Mucosa of stomach (tissue), 1 donor: Measurements from ENCODE around the gene CARMIL1.

Source experiments
- H3K27me3 ChIP-seq: one replicate; pipeline ENCODE4 v1.7.0; 2013; ENCODE audit warnings: mild to moderate bottlenecking, low read length; ENCODE audit not compliant: control insufficient read depth, insufficient read depth
- H3K36me3 ChIP-seq: one replicate; pipeline ENCODE4 v1.7.0; 2013; ENCODE audit warnings: low read length; ENCODE audit not compliant: control insufficient read depth, insufficient read depth
- H3K4me1 ChIP-seq: one replicate; pipeline ENCODE4 v1.7.0; 2013; ENCODE audit warnings: mild to moderate bottlenecking, low read length; ENCODE audit not compliant: control insufficient read depth, insufficient read depth
- H3K4me3 ChIP-seq: one replicate; pipeline ENCODE4 v1.7.0; 2013; ENCODE audit warnings: low read length
- H3K9ac ChIP-seq: one replicate; pipeline ENCODE4 v1.7.0; 2013; ENCODE audit warnings: mild to moderate bottlenecking, low read length, moderate library complexity
- H3K9me3 ChIP-seq: one replicate; pipeline ENCODE4 v1.7.0; 2013; ENCODE audit warnings: mild to moderate bottlenecking, low read length, moderate library complexity; ENCODE audit not compliant: control insufficient read depth
- donor health status: Pancreatic carcinoma.

Gene CARMIL1

DNA sequence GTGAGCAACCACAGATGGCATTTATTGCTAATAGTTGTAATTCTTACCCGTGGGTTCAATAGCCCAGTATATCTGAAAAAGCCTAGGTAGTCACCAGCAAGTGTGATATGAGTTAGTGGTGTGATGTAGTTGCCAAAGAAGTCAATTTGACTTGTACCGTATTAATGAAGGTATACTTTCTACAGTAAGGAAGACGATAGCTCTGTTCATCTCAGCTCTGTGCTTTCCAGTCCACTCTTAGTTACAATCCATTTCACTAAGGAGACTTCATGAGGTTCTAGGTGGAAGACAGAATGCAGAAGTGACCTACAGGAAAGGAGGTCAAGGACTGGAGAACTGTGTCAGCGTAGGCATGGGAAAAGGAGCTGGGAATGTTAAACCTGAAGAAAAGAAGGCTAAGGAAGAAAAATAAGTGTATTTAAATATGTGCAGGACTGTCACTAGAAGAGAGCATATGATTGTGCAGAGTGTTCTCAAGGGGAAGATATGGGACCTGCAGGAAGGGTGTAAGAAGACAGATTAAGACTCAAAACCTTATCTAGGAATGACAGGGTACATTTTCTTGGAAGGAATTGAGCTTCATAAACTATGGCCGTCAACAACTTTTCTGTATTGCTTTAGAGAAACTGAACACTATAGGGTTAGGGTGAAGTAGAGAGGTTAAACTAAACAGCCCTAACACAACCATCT, 255.9 kb downstream of the CARMIL1 start:
- H3K4me1 ChIP-seq: no peaks in the 10 kb centered on the region
- no peak overlapping the region for H3K4me3 ChIP-seq
- no peaks in the 10 kb centered on the region for H3K27me3 ChIP-seq
- no peaks in the 10 kb centered on the region for H3K36me3 ChIP-seq
- no peak overlapping the region for H3K9ac ChIP-seq
- H3K9me3 ChIP-seq: no peaks in the 10 kb centered on the region

DNA sequence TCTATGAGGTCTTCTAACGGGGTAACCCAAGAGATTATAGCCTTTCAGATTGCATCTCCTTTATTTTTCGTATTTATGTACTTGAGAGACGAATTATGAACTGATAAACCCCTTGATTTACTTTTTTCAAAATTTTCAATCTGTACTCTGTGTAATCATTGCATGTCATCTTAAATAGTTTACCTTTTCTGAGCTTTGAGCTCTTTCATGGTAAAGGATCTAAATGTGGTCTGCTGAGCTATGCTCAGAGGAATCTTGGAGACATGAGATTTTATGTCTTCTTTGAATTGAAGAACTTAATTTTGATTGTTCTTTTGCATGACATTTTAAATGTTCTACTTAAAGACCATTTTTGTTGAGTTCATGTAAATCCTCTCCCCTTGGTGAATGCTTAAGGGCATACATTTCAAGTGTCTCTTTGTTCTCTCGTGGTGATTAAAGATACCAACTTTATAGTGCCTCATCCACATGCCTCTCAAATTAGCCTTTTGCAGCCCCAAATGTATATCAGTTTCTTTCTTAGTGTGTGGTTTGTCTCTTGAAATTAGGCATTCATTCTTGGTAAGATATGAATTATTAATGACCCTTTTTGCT, 256.6 kb downstream of the CARMIL1 start:
- no peak overlapping the region for H3K9ac ChIP-seq
- H3K4me3 ChIP-seq: no peak overlapping the region
- H3K27me3 ChIP-seq: no peaks in the 10 kb centered on the region
- H3K4me1 ChIP-seq: no peaks in the 10 kb centered on the region
- H3K9me3 ChIP-seq: no peaks in the 10 kb centered on the region
- no peaks in the 10 kb centered on the region for H3K36me3 ChIP-seq

GRCh38 chr6:25536781-25537180, 257.6 kb downstream of the CARMIL1 start:
- no peak overlapping the region for H3K9ac ChIP-seq
- no peak overlapping the region for H3K4me3 ChIP-seq
- H3K36me3 ChIP-seq: no peaks in the 10 kb centered on the region
- H3K9me3 ChIP-seq: no peaks in the 10 kb centered on the region
- no peaks in the 10 kb centered on the region for H3K27me3 ChIP-seq
- no peaks in the 10 kb centered on the region for H3K4me1 ChIP-seq

DNA sequence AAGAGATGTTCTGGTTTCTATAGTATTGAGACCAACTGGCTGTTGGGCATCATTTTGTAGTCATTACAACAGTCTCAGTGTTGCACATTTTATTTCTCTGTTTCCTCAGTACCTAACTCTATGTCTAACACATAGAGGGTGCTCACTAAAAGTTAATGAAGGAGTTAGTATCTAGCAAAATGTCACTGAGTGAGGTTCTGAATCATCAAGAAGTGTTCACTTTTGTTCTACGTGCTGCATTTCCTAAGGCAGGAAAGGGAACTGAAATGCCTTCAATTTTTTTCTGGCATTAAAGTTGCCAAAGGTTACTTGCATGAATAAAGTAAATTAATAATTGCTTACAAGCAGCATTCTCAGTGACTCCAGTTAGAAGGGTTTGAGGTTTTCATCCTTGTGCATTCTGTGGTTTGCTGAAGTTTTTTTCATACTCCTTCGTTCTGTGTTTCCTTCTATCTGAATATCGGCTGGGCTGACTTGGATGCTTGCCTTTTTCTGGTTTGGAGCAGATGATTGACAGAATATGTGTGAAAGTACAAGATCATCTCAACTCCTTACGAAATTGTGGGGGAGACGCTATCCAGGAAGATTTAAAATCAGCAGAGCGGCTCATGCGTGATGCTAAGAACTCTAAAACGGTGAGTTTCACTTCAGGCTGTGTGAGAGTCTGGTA, 258.3 kb downstream of the CARMIL1 start:
- no peaks in the 10 kb centered on the region for H3K27me3 ChIP-seq
- H3K9ac ChIP-seq: no peak overlapping the region
- no peaks in the 10 kb centered on the region for H3K4me1 ChIP-seq
- H3K9me3 ChIP-seq: no peaks in the 10 kb centered on the region
- H3K4me3 ChIP-seq: no peak overlapping the region
- H3K36me3 ChIP-seq: no peaks in the 10 kb centered on the region

DNA sequence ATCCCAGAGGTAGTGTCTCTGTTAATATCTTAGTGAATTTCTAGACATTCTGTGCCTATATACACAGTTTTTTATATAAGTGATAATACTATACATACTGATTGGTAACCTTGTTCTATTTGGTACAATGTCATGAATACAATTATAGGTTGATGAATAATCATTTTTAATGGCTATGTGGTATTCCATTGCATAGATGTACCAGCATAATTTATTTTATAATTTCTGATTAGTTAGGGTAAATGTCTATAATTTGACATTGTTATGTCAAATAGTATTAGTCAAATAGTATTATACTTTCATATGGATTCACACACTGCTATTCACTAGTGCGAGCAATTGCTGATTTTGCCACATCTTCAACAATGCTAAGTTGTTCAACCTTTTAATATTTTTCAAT, 262.1 kb downstream of the CARMIL1 start:
- Histone ChIP-seq H3K4me1 (no peaks in the 10 kb centered on the region), H3K27me3 (no peaks in the 10 kb centered on the region), H3K36me3 (no peaks in the 10 kb centered on the region), H3K9me3 (no peaks in the 10 kb centered on the region), H3K4me3 (no peak overlapping the region), H3K9ac (no peak overlapping the region)

GRCh38 chr6:25542984-25543910, 264.1 kb downstream of the CARMIL1 start:
- Histone ChIP-seq H3K27me3 (no peaks in the 10 kb centered on the region), H3K4me1 (no peaks in the 10 kb centered on the region), H3K9me3 (no peaks in the 10 kb centered on the region), H3K9ac (no peak overlapping the region), H3K4me3 (no peak overlapping the region), H3K36me3 (no peaks in the 10 kb centered on the region)

DNA sequence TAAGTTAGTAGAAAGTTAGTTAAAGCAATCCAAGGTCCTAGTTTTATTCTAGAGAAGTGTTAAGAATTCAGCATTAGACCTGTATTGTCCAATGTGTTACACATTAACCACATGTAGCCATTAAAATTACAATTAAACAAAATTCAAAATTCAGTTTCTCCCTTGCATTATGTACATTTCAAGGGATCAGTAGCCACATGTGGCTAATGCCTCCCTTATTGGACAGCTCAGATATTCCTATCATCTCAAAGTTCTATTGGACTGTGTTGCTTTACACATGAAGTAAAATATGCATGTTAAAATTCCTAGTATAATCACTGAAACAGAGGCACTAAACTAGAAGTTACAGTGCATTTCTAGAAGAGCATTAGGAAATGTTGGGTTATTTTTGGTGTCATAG, 265.7 kb downstream of the CARMIL1 start:
- H3K36me3 ChIP-seq: no peaks in the 10 kb centered on the region
- H3K9me3 ChIP-seq: no peaks in the 10 kb centered on the region
- no peak overlapping the region for H3K4me3 ChIP-seq
- no peak overlapping the region for H3K9ac ChIP-seq
- H3K4me1 ChIP-seq: no peaks in the 10 kb centered on the region
- H3K27me3 ChIP-seq: no peaks in the 10 kb centered on the region

DNA sequence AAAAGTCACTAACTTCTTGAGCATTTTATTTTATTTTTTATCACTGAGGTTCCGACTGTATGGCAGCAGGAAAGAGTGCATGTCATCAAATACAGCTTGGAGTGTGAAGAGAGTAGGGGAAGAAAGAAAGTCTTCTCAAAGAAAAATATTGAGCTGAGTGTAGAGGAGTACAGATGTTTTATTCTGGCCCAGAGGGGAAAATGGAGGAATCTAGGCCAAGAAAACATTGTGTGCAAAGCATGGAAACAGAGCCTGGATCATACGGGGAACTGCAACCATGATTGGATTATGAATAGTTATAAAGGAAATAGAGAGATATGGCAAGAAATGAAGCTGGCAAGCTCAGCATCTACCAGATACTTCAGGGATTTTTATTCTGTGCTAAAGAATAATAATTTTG, 268.6 kb downstream of the CARMIL1 start:
- Histone ChIP-seq H3K27me3 (no peaks in the 10 kb centered on the region), H3K4me1 (no peaks in the 10 kb centered on the region), H3K9me3 (no peaks in the 10 kb centered on the region), H3K4me3 (no peak overlapping the region), H3K36me3 (no peaks in the 10 kb centered on the region), H3K9ac (no peak overlapping the region)

- H3K27me3 ChIP-seq: no peaks in the 10 kb centered on the region
- H3K36me3 ChIP-seq: no peaks in the 10 kb centered on the region
- H3K4me3 ChIP-seq: no peak overlapping the region
- no peaks in the 10 kb centered on the region for H3K9me3 ChIP-seq
- no peak overlapping the region for H3K9ac ChIP-seq
- no peaks in the 10 kb centered on the region for H3K4me1 ChIP-seq
Observed at GRCh38 chr6:25548451-25548850, 269.3 kb downstream of the CARMIL1 start.

GRCh38 chr6:25550631-25551030, 271.5 kb downstream of the CARMIL1 start:
- Histone ChIP-seq H3K9ac (no peak overlapping the region), H3K36me3 (no peaks in the 10 kb centered on the region), H3K27me3 (no peaks in the 10 kb centered on the region), H3K9me3 (no peaks in the 10 kb centered on the region), H3K4me1 (no peaks in the 10 kb centered on the region), H3K4me3 (no peak overlapping the region)

DNA sequence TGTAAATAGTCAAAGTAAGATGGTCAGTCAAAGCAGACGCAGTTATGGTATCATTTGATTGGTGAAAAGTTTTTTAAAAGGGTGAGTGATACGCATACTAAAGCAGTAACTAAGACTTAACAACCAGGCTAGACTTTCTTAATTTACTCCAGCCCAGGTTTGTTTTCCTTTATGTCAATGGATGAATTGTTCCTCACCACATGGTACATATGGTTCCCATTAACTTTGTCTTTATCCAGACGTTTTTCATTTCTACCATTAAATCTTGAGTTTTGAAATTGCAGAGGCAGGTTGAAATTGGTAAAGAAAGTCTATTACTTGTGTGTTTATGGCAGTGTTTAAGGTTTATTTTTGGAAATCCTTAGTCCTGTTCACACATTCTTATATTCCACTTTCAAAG, 274.3 kb downstream of the CARMIL1 start:
- no peak overlapping the region for H3K4me3 ChIP-seq
- H3K27me3 ChIP-seq: no peaks in the 10 kb centered on the region
- no peaks in the 10 kb centered on the region for H3K4me1 ChIP-seq
- no peak overlapping the region for H3K9ac ChIP-seq
- H3K36me3 ChIP-seq: no peaks in the 10 kb centered on the region
- no peaks in the 10 kb centered on the region for H3K9me3 ChIP-seq

GRCh38 chr6:25555188-25555587, 276.0 kb downstream of the CARMIL1 start:
- Histone ChIP-seq H3K4me1 (no peaks in the 10 kb centered on the region), H3K9ac (no peak overlapping the region), H3K27me3 (no peaks in the 10 kb centered on the region), H3K9me3 (no peaks in the 10 kb centered on the region), H3K4me3 (no peak overlapping the region), H3K36me3 (no peaks in the 10 kb centered on the region)
